Measurements from ENCODE around the gene TMEM19.

DNA sequence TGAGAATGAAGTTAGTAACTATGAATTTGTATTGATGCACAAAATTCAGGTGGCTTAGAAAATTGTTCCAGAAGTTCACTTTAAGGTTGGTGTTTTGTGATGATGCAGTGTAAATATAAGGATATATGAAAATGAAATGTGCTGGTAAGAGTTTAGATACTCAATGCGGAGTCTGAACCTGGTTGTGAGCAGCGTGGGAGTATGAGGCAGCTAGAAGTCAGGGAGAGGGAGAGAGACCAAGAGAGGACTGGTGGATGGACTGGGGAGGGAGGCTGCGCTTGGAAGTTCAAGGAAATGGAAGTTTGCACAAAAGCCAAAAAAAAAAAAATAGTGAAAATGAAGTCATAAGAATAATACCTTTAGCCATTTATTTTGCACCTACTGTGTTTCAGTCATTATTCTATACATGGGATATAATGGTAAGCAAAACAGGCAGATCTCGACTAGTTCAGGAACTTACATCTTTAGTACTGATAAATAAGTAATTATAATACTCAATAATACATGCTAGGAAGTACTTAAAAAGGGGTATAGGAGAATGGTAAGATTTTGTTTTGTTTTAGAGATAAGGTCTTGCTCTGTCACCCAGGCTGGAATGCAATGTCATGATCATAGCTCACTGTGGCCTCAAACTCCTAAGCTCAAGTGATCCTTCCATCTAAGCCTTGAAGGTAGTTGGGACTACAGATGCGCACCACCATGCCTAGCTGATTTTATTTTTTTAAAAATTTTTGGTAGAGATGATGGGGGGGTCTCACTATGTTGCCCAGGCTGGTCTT lies 58.8 kb downstream of the TMEM19 start:
- no peak for TF ChIP-seq ASH2L (IDR thresholded peaks at IDR 0.05; ENCODE audit: low read length)
- no peak for TF ChIP-seq POLR2AphosphoS5 (IDR thresholded peaks at IDR 0.05; ENCODE audit: low read depth, low read length)
- TF ChIP-seq SP1 (IDR thresholded peaks at IDR 0.05; ENCODE audit: low read depth, low read length), result no peak
- TF ChIP-seq, protein P1, sequence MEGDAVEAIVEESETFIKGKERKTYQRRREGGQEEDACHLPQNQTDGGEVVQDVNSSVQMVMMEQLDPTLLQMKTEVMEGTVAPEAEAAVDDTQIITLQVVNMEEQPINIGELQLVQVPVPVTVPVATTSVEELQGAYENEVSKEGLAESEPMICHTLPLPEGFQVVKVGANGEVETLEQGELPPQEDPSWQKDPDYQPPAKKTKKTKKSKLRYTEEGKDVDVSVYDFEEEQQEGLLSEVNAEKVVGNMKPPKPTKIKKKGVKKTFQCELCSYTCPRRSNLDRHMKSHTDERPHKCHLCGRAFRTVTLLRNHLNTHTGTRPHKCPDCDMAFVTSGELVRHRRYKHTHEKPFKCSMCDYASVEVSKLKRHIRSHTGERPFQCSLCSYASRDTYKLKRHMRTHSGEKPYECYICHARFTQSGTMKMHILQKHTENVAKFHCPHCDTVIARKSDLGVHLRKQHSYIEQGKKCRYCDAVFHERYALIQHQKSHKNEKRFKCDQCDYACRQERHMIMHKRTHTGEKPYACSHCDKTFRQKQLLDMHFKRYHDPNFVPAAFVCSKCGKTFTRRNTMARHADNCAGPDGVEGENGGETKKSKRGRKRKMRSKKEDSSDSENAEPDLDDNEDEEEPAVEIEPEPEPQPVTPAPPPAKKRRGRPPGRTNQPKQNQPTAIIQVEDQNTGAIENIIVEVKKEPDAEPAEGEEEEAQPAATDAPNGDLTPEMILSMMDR (IDR thresholded peaks at IDR 0.05; ENCODE audit: control extremely low read depth in 1 of 3, insufficient read depth in 1 of 3, low read depth in 1 of 3, low read length in 3 of 3), result no peak
- no peak for TF ChIP-seq RAD21 (IDR thresholded peaks at IDR 0.05 in 1 of 2, conservative IDR thresholded peaks at IDR 0.05 in 1 of 2; ENCODE audit: low read depth in 2 of 2, low read length in 2 of 2)
- TF ChIP-seq POLR2A (IDR thresholded peaks at IDR 0.05; ENCODE audit: control extremely low read depth in 1 of 2, low read depth in 2 of 2, low read length in 2 of 2), result no peak
- no peak for TF ChIP-seq SIN3A (conservative IDR thresholded peaks at IDR 0.05 in 1 of 2, IDR thresholded peaks at IDR 0.05 in 1 of 2; ENCODE audit: low read depth in 1 of 2, low read length in 2 of 2)
- TF ChIP-seq JUND (IDR thresholded peaks at IDR 0.05; ENCODE audit: low read length), result no peak

All from H1 (cell line).